Stimulated activated CD8-positive, alpha-beta memory T cell treated with anti-CD3 and anti-CD28 coated beads, Interleukin-7, amount 100 ng/mL, for 24 hours (primary cell): ENCODE measurements around the gene FBXL12.
"Not testable (repeated sequence)": the region's sequence is repeated elsewhere in the genome, so short reads cannot be mapped to it uniquely, and the experiment has no call there.

ENCODE experiments used
- DNase-seq: peaks from one replicate; pipeline ENCODE4 v3.0.0-alpha.2; 2020; ENCODE audit warnings: low read depth

The FBXL12 gene

GRCh38 chr19:9818734-9819595, at the start of gene FBXL12:
Gene FBXL12 (minus strand): TSS chr19:9819079. CDS start chr19:9818813, 266 bp downstream.
- DNase-seq = peak; percentile 100

- DNase-seq = no peak
These were observed 47.0 kb upstream of the FBXL12 start for GRCh38 chr19:9865732-9866501.

GRCh38 chr19:9863759-9864158, 44.9 kb upstream of the FBXL12 start:
- no peak for DNase-seq

- DNase-seq = no peak
These were observed 44.1 kb upstream of the FBXL12 start for GRCh38 chr19:9862938-9863337.

GRCh38 chr19:9861503-9861902, 42.6 kb upstream of the FBXL12 start:
- DNase-seq = no peak

- DNase-seq = no peak
These were observed 41.5 kb upstream of the FBXL12 start for GRCh38 chr19:9860407-9860806.

- DNase-seq = no peak
These were observed 39.9 kb upstream of the FBXL12 start for GRCh38 chr19:9858766-9859165.

- DNase-seq = no peak
These were observed 39.3 kb upstream of the FBXL12 start for GRCh38 chr19:9857920-9858746.

- no peak for DNase-seq
These were observed 38.3 kb upstream of the FBXL12 start for GRCh38 chr19:9857076-9857721.

- no peak for DNase-seq
These were observed 37.7 kb upstream of the FBXL12 start for GRCh38 chr19:9856609-9857008.

- DNase-seq = no peak
These were observed 35.5 kb upstream of the FBXL12 start for GRCh38 chr19:9854282-9854846.

GRCh38 chr19:9850235-9850959, 31.5 kb upstream of the FBXL12 start:
- no peak for DNase-seq

- DNase-seq = no peak
These were observed 30.9 kb upstream of the FBXL12 start for GRCh38 chr19:9849791-9850190.

GRCh38 chr19:9848762-9849161, 29.9 kb upstream of the FBXL12 start:
- DNase-seq = no peak

- DNase-seq = no peak
These were observed 29.2 kb upstream of the FBXL12 start for GRCh38 chr19:9848060-9848459.

- DNase-seq = peak; percentile 24
These were observed 28.3 kb upstream of the FBXL12 start for GRCh38 chr19:9847087-9847671.

- not testable (repeated sequence) for DNase-seq
These were observed 24.9 kb upstream of the FBXL12 start for GRCh38 chr19:9843626-9844273.

GRCh38 chr19:9842834-9843625, 24.2 kb upstream of the FBXL12 start:
- DNase-seq = no peak

- DNase-seq = no peak
These were observed 20.5 kb upstream of the FBXL12 start for GRCh38 chr19:9839415-9839814.
